HG03469 (cell line): Measurements from ENCODE around the gene DCST1.

Experiments
- ATAC-seq: cut with Tn5 transposase; IDR thresholded peaks from one replicate; pipeline ENCODE4 v1.9.1; 2021; ENCODE audit warnings: mild to moderate bottlenecking, moderate library complexity, moderate number of reproducible peaks; ENCODE audit not compliant: unreplicated experiment

DCST1 gene

DNA sequence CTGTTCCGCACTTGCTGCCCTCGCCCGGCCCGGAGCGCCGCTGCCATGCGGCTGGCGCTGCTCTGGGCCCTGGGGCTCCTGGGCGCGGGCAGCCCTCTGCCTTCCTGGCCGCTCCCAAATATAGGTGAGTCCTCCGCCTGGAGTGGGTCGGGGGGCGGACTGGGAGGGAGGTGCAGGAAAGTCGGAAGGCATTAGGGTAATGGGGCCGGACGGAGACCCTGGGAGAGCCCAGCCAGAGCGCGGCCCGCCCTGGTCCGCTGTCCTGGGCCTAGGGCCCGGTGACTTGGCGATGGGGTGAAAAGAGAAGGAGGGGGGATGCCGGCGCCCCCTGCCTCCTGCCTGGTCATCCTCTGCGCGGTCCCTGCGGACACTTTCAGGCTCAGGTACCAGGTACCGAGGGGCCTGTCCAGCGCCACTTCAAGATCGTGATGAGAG is 17.7 kb downstream of the DCST1 start:
- ATAC-seq = no peak

DNA sequence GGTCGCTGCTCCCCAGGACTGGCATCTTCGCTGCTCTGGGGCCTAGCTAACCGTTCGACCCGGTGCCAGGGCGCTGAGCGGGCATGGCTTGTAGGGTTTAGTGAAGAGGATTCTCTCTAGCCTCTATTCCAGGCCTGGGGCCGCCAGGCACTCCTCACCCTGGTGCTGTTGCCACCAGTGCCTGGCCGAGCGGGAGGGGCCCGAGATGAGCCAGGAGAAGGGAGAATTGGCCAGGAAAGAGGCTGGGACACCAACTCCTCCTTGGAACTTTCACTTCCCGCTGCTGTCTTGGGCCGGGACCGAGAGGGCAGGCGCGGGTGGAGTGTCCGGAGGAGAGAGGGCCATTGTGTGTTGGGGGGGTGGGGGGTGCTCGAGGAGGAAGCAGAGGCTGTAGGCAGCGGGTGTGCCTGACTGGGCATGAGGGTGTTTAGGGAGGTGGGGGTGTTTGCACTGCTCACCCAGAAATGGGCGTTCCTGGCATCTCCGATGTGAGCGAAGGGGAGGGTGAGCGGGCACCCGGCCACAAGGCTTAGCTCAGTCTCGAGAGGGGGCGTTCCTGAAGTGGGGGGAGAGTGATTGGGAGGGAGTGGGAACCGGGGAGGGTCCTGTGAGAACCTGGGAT is 18.3 kb downstream of the DCST1 start:
- no peak for ATAC-seq

DNA sequence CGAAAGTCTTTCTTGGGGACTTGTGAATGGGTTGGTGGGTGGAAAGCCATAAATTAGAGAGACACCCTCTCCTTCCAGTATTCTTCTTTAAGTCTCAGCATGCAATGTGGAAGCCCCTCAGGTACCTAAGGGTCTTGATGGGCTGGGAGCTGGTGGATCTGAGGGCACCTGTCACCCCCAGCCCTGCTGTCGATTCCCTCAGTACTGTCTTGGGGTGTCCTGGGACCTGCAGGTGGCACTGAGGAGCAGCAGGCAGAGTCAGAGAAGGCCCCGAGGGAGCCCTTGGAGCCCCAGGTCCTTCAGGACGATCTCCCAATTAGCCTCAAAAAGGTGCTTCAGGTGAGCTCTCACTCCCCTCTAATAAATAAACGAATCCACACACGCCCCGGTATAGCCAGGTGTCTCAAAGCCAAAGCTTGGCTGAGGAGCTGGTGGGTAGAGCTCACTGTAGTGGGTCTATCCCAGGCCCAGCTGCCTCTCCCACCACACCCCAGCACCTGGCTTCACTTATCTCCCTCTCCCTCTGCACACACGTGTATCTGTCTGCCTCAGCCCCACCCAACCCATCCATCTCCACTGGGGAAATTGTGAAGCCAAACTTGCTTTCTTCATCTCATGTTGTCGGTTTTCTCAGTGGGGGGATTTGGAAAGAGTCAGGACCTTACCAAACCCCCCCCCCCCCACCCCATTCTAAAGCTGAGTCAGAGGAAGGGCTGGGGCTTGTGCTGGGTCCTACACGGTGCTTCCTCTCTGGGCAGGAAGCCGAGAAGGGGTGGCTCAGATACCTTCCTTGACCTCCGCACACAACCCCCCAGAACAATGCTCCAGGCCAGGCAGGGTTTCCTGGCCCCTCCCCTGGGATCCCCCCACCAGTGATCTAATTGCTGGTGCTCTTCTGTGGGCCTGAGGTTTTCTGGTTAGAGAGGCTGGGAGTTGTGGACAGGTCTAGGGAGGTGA is 19.1 kb downstream of the DCST1 start:
- ATAC-seq = no peak

DNA sequence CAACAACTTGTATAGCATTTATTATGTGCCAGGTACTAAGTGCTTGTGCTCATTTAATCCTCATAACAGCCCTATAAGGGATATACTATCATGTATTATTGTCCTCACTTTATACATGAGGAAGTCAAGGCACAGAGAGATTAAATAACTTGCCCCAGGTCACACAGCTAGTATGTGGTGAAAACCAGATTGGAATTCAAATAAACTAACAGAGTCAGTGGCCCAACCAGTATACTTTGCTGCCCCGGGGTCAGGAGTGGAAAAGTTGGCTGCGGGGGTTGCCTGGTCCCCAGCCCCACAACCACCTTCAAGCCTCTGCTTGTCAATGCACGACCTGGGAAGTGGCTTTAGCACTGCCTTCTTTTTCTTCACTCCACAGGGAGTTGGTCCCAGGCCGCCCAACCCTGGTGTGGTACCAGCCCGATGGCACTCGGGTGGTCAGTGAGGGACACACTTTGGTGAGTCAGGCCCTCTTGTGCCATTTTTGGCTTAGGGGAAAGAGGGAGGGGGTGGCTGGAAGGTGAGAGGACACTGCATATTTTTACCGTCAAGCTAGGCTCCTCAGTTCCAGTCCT is 20.0 kb downstream of the DCST1 start:
- no peak for ATAC-seq

DNA sequence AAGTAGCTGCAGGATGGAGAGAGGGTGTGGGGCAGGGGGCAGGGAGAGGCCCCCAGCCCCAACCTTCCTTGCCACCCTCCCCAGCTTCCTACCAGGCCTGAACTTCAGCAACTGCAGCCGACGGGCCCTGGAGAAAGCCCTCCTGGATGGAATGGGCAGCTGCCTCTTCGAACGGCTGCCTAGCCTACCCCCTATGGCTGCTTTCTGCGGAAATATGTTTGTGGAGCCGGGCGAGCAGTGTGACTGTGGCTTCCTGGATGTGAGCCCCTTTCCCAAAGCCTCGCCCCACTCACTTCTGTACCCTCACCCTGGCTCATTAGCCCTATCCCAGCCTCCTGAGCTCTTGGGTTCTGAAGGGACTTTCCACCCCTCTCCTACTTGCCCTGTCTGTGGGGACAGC is 23.5 kb downstream of the DCST1 start:
- no peak for ATAC-seq

DNA sequence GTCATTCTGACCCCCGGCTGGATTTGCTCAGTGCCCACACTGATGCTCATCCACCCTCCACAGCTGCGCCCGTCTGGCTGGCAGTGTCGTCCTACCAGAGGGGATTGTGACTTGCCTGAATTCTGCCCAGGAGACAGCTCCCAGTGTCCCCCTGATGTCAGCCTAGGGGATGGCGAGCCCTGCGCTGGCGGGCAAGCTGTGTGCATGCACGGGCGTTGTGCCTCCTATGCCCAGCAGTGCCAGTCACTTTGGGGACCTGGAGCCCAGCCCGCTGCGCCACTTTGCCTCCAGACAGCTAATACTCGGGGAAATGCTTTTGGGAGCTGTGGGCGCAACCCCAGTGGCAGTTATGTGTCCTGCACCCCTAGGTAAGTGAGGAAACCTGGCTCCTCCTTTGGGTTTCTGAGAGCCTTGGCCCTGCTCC is 24.2 kb downstream of the DCST1 start:
- ATAC-seq = no peak

DNA sequence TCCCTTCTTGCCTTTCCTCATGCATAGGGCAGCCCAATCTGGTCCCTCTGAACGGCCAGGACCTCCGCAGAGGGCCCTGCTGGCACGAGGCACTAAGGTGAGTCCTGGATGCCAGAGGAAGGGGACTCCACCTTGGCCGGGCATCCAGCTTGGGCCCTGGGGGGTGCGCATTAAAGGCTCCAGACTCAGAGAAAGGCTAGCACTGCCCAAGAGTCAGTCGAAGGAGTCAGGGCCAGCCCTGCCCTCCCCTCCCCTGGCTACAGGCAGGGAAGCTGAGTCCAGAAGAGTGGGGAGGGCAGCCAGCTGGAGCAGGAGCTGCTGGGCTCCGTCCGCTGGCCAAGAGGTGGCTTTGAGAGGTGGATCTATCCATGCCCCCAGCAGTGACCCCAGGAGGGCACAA is 27.1 kb downstream of the DCST1 start:
- ATAC-seq = no peak

DNA sequence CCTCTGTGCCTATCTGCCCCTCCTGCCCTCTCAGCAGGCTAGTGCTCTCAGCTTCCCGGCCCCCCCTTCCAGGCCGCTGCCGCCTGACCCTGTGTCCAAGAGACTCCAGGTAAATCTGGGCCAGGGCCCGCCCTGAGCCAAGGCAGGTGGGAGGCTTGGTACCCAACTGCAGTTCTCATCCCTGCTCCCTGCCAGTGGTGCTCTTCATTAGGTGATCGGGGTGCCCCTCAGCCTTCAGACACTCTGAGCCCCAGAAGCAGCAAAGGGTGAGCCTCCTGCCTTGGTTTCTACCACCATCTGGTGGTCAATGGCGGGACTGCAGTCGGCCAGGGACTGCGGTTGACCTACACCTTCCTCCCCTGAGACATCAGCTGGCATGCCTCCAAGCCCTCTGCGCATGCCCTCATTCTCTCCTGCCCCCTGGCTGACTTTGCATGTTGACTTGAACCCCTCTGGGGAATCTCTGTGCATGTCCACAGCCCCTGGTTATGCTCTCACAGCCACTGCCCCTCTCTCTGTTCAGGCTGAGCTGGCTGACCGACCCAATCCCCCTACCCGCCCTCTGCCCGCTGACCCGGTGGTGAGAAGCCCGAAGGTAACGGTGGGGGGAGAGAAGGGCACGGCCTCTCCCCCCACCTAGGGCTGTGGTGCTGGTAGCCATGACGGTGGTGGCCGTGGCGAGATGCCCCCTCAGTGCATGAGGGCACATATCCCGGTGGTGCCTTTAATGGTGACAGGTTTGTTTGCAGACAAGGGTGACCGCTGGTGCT is 27.9 kb downstream of the DCST1 start:
- ATAC-seq = no peak

DNA sequence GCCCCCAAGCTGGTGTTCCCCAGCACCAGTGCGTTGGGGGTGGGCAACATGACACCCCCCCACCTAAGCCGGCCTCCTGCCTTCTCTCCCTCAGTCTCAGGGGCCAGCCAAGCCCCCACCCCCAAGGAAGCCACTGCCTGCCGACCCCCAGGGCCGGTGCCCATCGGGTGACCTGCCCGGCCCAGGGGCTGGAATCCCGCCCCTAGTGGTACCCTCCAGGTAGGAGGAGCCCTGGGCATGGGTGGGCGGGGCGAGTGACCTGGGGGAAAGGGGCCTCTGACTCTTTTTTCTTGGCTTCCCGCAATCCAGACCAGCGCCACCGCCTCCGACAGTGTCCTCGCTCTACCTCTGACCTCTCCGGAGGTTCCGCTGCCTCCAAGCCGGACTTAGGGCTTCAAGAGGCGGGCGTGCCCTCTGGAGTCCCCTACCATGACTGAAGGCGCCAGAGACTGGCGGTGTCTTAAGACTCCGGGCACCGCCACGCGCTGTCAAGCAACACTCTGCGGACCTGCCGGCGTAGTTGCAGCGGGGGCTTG is 28.6 kb downstream of the DCST1 start:
- no peak for ATAC-seq

DNA sequence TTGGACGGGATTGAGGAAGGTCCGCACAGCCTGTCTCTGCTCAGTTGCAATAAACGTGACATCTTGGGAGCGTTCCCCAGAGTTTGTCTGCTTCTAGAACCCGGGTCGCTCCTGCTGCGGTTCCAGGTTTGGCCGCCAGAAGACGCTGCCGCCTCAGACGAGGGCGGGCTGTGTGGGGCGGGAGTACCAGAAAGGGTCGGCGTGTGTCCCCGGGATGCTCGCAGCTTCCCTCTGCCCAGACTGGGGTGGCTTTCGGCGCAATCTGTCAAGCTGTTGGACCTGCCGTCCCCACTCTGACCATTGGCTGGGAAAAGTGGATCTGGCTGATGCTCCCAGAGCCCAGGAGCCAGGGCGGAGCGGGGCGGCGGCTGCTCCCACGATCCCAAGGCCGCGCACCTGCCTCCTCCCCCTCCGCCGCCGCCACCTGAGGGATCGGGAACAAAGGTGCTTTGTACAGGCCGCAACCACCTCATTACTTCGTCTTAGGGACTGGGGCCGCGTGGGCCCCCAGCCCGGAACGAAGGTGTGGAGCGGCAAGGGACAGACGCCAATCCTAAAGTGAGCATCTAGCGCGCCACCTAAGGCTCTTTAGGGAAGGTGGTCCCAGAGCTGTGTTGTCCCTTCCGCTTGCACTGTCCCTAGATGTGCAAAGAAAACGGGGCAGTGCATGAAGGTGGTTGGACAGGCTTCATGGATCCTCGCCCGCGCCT is 29.2 kb downstream of the DCST1 start:
- ATAC-seq = no peak

DNA sequence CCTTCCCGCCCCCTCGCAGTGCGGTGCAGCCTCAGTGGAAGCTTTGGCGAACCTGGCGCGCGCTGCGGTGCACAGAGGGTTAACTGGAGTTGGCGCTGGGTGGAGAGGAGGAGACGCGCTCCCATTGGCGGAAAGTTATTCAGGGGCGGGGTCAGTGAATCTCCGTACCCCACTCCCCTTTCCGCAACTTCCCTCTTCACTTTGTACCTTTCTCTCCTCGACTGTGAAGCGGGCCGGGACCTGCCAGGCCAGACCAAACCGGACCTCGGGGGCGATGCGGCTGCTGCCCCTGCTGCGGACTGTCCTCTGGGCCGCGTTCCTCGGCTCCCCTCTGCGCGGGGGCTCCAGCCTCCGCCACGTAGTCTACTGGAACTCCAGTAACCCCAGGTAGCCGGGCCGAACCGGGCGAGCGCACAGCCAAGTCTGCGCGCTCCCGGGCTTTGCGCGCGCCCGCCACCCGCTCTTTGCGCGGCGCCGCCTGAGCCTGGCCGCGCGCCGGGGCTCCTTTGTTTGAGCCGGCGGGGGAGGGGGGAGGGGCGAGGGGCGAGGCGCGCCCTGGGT is 30.0 kb downstream of the DCST1 start, which contains the start of gene EFNA4:
Gene EFNA4, plus strand, starts transcription at position 191 of the 561 bp plus-strand sequence. Its CDS starts 84 bp downstream, at position 275.
- ATAC-seq = peak; percentile 48

DNA sequence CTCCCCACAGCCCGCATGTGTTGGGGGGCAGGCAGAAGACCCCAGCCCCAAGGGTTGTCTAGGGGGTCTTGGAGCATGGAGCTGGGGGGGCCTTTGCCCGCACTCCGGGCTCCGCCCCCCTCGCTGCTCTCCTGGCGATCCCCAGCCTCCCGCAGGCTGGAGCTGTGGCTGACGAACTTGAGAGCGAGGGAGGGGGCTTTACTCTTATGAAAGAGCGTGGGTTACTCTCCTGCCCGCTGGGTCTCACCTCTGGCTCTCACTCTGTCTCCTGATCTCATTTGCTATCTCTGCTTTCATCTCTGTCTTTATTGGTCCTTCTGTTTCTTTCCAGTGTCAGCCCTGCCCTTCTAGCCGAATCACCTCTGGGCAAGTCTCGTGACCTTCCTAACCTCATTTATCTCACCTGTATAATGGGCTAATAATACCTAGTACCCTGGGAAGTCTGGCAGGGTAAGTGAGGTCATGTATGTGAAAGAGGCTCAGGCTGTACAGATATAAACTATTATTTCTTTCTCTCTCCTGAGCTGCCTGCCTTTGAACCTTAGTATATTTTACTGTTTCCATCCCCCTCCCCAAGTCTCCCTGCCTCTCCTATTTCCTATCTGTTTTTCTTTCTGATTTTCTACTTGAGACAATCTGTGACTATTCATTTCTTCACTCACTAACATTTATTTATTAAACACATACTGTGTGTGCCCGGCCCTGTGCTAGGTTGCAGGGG is 30.6 kb downstream of the DCST1 start:
- ATAC-seq = no peak

DNA sequence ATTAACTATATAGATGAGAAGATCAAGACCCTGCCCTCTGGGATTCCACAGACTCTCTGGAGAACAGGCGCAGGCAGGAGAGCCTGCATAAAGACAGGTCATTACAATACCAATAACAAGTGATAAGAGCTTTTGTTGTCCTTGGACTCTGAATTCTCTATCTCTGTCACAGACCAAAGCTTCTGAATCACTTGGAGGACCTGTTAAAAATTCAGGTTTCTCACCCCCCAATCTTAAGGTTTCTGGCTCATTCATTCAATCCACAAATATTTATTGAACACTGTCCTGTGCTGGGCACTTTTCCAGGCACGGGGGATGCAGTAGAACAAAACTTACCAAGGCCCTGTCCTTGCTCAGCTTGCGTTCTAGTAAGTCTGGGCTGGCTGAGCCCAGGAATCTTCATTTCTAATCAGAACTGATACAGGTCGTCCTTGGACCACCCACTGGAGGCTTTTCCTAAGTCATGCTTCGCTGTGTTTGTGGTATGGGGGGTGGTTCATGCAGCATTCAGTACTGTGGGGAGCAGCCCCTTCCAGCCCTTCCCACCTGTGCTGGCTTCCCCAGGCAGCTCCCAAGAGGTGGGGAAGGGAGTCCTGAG is 31.3 kb downstream of the DCST1 start:
- ATAC-seq = no peak

DNA sequence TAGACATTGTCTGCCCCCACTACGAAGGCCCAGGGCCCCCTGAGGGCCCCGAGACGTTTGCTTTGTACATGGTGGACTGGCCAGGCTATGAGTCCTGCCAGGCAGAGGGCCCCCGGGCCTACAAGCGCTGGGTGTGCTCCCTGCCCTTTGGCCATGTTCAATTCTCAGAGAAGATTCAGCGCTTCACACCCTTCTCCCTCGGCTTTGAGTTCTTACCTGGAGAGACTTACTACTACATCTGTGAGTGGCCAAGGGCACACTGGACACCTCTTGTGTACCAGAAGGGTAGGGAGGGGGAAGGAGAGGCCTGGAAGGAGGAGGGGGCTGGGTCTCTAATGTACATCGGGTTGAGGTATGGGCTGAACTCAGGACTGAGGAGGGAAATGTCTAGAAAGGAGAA is 33.2 kb downstream of the DCST1 start:
- no peak for ATAC-seq

DNA sequence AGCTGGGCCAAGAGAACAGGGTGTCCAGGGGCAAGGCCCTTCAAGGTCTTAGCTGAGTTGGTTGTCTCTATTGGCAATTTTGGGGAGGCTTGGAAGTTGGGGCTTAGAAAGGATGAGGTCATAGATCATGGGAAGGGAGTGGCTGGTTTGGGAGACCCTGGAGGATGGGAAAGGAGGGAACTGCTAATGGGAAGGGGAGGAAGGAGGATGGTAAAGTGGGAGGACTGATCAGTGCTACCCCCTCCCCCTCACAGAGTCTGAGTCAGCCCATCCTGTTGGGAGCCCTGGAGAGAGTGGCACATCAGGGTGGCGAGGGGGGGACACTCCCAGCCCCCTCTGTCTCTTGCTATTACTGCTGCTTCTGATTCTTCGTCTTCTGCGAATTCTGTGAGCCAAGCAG is 35.0 kb downstream of the DCST1 start:
- no peak for ATAC-seq

DNA sequence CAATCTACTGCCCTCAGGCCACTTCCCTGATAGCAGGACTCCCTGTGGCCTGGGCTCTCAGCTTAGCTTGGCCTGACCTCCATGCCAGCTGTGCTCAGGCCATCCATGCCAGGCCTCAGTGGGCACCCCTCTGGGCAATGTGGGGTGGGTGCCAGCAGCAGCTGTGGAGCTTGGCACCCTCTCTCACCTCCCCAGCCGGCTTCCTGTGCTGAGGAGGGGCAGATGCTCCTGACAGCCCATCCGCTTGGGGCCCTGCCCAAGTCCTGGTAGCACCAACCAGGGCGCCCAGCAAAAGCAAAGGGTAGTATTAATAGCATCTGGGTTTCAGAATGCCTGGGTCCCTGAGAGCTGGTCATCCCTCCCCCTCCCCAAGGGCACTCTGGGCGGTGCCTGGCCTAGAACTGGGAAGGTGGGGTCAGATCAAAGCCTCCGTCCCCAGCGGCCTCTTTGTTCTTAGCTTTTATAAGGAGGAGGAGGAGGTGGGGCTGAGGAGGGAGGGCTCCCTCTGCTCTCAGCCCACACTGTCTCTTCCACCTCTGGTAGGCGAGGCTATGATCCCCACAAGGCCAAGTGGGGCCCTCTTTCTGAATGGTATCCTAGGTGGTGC is 36.0 kb downstream of the DCST1 start:
- ATAC-seq = no peak

DNA sequence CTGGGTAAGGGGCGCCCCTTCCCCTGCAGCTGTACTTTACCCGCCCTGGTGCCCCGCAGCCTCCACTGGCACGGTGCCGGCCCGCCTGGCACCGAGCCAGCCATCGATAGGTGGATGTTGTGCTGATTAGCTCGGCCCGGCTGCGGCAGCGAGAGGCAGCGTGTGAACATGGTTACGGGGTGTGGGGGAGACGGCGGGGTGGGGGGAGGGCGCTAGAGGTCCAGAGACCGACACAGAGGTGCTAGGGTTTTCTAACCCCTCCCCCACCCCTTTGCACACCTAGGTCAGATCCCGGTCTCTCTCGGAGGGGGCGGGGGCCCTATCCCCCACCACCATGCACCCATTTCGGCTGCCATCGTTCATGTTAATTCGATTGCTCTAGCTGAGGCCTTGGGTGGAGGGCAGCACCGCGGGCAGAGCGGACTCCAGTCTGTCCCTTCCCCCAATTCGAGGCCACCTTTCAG is 36.6 kb downstream of the DCST1 start:
- ATAC-seq = no peak
